Uterus (tissue), 2 donors: ENCODE measurements around the gene CEP83.
"Not testable (repeated sequence)": the region's sequence is repeated elsewhere in the genome, so short reads cannot be mapped to it uniquely, and the experiment has no call there.

Experiments
- CTCF ChIP-seq, 4 experiments: fragments of 200-600 bp in 2 of 4; fragments of 450-650 bp in 2 of 4; sonication (generic) in 2 of 4; IDR thresholded peaks; one replicate each; pipeline ENCODE4 v1.5.1; 2016 to 2019; ENCODE audit warnings: antibody characterized with exemption in 4 of 4, mild to moderate bottlenecking in 2 of 4, moderate library complexity in 1 of 4
- POLR2A ChIP-seq, 2 donors: fragments of 450-650 bp; IDR thresholded peaks; one replicate each; pipeline ENCODE4 v1.6.1; 2016; ENCODE audit warnings: antibody characterized with exemption in 2 of 2, mild to moderate bottlenecking in 1 of 2, moderate library complexity in 1 of 2

GRCh38 chr12:94389482-94390129, 70.1 kb downstream of the CEP83 start:
- TF ChIP-seq CTCF, POLR2A (IDR thresholded peaks at IDR 0.05): not testable (repeated sequence)
